ENCODE results near the gene XCR1.

DNA sequence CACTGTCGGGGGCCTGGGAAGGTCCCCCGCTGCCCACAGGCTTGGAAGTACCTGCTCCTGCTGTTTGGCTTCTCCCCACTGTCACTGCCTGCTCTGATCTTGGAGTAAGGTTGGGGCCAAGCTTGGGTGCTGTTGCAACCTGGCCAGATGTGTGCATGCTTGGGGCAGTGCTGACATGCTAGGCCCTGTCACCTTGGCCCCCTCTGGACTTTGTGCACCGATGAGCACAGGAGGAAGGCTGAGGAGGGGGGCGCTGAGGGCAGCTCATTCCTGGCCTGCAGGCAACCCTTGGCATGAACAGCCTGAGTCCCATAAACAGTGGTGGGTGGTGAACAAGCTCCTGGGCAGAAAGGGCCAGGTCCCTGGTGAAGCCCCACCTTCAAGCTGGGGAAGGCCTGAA, 4.0 kb upstream of the XCR1 start:
- TF ChIP-seq ZNF292 (tag by site-specific recombination; IDR thresholded peaks at IDR 0.05; ENCODE audit: borderline replicate concordance, low read depth), result no peak
- no peak for TF ChIP-seq ZNF670 (tag by site-specific recombination; IDR thresholded peaks at IDR 0.05; ENCODE audit: low read depth)

Data from HEK293 (cell line).